ENCODE data around the gene PILRA.

GRCh38 chr7:100402241-100402640 is 29.0 kb downstream of the PILRA start:
- TF ChIP-seq TCF7 (IDR thresholded peaks at IDR 0.05; ENCODE audit: low read depth) (no peak), NFYC (CRISPR knock-in tag; IDR thresholded peaks at IDR 0.05) (no peak), EZH2 (conservative IDR thresholded peaks at IDR 0.05; ENCODE audit: low read depth, low read length) (no peak), MLX (CRISPR knock-in tag; IDR thresholded peaks at IDR 0.05) (no peak), MYC (CRISPR knock-in tag; IDR thresholded peaks at IDR 0.05; ENCODE audit: borderline replicate concordance) (no peak), ZNF138 (CRISPR knock-in tag; IDR thresholded peaks at IDR 0.05; ENCODE audit: low read depth) (no peak), ZNF550 (CRISPR knock-in tag; IDR thresholded peaks at IDR 0.05; ENCODE audit: borderline replicate concordance) (no peak), ZNF235 (CRISPR knock-in tag; IDR thresholded peaks at IDR 0.05; ENCODE audit: borderline replicate concordance) (no peak), ZNF10 (CRISPR knock-in tag; IDR thresholded peaks at IDR 0.05; ENCODE audit: borderline replicate concordance, low read depth) (no peak), RAD21 (CRISPR knock-in tag; IDR thresholded peaks at IDR 0.05) (no peak), BCL6 (CRISPR knock-in tag; IDR thresholded peaks at IDR 0.05) (no peak)

Measured in HepG2 (cell line).